DMS 273 treated with DMSO at 0.1 percent for 48 hours (cell line): ENCODE results near the gene LIN28B.
"Not testable (repeated sequence)": the region's sequence is repeated elsewhere in the genome, so short reads cannot be mapped to it uniquely, and the experiment has no call there.

Experiments
- DNase-seq: peaks from one replicate; lab custom pipeline; 2025; lab: John Stamatoyannopoulos, UW

The LIN28B gene

GRCh38 chr6:104956731-104957294, at the start of gene LIN28B:
Gene LIN28B (plus strand): TSS chr6:104957107. CDS start chr6:104957251, 144 bp downstream.
- DNase-seq, result peak; percentile 61

GRCh38 chr6:104908031-104908887, 48.6 kb upstream of the LIN28B start:
- no peak for DNase-seq

GRCh38 chr6:104908888-104909525, 47.9 kb upstream of the LIN28B start:
- DNase-seq, result no peak

GRCh38 chr6:104921896-104922295, 35.0 kb upstream of the LIN28B start:
- DNase-seq, result no peak

- DNase-seq, result no peak
Observed at GRCh38 chr6:104928141-104928540, 28.8 kb upstream of the LIN28B start.

GRCh38 chr6:104929353-104929752, 27.6 kb upstream of the LIN28B start:
- DNase-seq, result no peak

- DNase-seq, result no peak
Observed at GRCh38 chr6:104930939-104931338, 26.0 kb upstream of the LIN28B start.

GRCh38 chr6:104936766-104937535, 20.0 kb upstream of the LIN28B start:
- no peak for DNase-seq

- DNase-seq, result no peak
Observed at GRCh38 chr6:104940238-104940892, 16.5 kb upstream of the LIN28B start.

- DNase-seq, result no peak
Observed at GRCh38 chr6:104940893-104941728, 15.8 kb upstream of the LIN28B start.

GRCh38 chr6:104941729-104942091, 15.2 kb upstream of the LIN28B start:
- DNase-seq, result no peak

- no peak for DNase-seq
Observed at GRCh38 chr6:104943781-104944180, 13.1 kb upstream of the LIN28B start.

- no peak for DNase-seq
Observed at GRCh38 chr6:104949206-104949605, 7.7 kb upstream of the LIN28B start.

GRCh38 chr6:104951677-104952076, 5.2 kb upstream of the LIN28B start:
- DNase-seq, result no peak

GRCh38 chr6:104952911-104953399, 4.0 kb upstream of the LIN28B start:
- no peak for DNase-seq

GRCh38 chr6:104953400-104954189, 3.3 kb upstream of the LIN28B start:
- DNase-seq, result not testable (repeated sequence)

- no peak for DNase-seq
Observed at GRCh38 chr6:104954190-104954797, 2.6 kb upstream of the LIN28B start.

GRCh38 chr6:104955491-104955890, 1.4 kb upstream of the LIN28B start:
- DNase-seq, result no peak

GRCh38 chr6:104955927-104956730, 778 bp upstream of the LIN28B start:
- no peak for DNase-seq
